Stimulated activated CD4-positive, alpha-beta T cell treated with anti-CD3 and anti-CD28 coated beads, Interleukin-12 subunit alpha, Interleukin-12 subunit beta, amount 100 ng/mL, for 48 hours (primary cell): ENCODE data around the gene PRMT3.
"Not testable (repeated sequence)": the region's sequence is repeated elsewhere in the genome, so short reads cannot be mapped to it uniquely, and the experiment has no call there.

Experiments used
- DNase-seq, 3 donors: peaks; one replicate each; pipeline ENCODE4 v3.0.0-alpha.2; 2020; ENCODE audit warnings: low read depth in 2 of 3, low spot score in 1 of 3

Gene PRMT3

GRCh38 chr11:20373568-20374209 is 13.8 kb upstream of the PRMT3 start:
- no peak for DNase-seq

- no peak for DNase-seq
These were observed 12.7 kb upstream of the PRMT3 start for GRCh38 chr11:20374741-20375300.

- no peak for DNase-seq
These were observed 11.3 kb upstream of the PRMT3 start for GRCh38 chr11:20376162-20376730.

GRCh38 chr11:20385996-20386395 is 1.5 kb upstream of the PRMT3 start:
- DNase-seq = not testable (repeated sequence)

- no peak for DNase-seq
These were observed 860 bp downstream of the PRMT3 start for GRCh38 chr11:20388096-20389055.

- DNase-seq = no peak
These were observed 9.8 kb downstream of the PRMT3 start for GRCh38 chr11:20397281-20397680.

- DNase-seq = no peak
These were observed 12.0 kb downstream of the PRMT3 start for GRCh38 chr11:20399498-20399897.

- DNase-seq = no peak
These were observed 15.5 kb downstream of the PRMT3 start for GRCh38 chr11:20403059-20403458.

GRCh38 chr11:20406484-20406883 is 19.0 kb downstream of the PRMT3 start:
- DNase-seq = no peak

GRCh38 chr11:20407344-20407743 is 19.8 kb downstream of the PRMT3 start:
- no peak for DNase-seq

GRCh38 chr11:20415432-20415831 is 27.9 kb downstream of the PRMT3 start:
- no peak for DNase-seq

- DNase-seq = no peak
These were observed 30.3 kb downstream of the PRMT3 start for GRCh38 chr11:20417771-20418170.

- no peak for DNase-seq
These were observed 34.4 kb downstream of the PRMT3 start for GRCh38 chr11:20421946-20422345.

- no peak for DNase-seq
These were observed 41.7 kb downstream of the PRMT3 start for GRCh38 chr11:20429216-20429615.

- no peak for DNase-seq
These were observed 51.1 kb downstream of the PRMT3 start for GRCh38 chr11:20438637-20439036.

GRCh38 chr11:20443596-20443995 is 56.1 kb downstream of the PRMT3 start:
- no peak for DNase-seq

- DNase-seq = no peak
These were observed 57.0 kb downstream of the PRMT3 start for GRCh38 chr11:20444535-20444934.

- DNase-seq = no peak
These were observed 61.3 kb downstream of the PRMT3 start for GRCh38 chr11:20448834-20449233.

- no peak for DNase-seq
These were observed 63.3 kb downstream of the PRMT3 start for GRCh38 chr11:20450829-20451228.

GRCh38 chr11:20451568-20451967 is 64.1 kb downstream of the PRMT3 start:
- no peak for DNase-seq

GRCh38 chr11:20452585-20452984 is 65.1 kb downstream of the PRMT3 start:
- no peak for DNase-seq
